GM19328 (cell line): ENCODE results near the gene CAPN2.
A peak's percentile ranks its signal among the peaks of the same experiment; 100 is the strongest.
"Not testable (repeated sequence)": the region's sequence is repeated elsewhere in the genome, so short reads cannot be mapped to it uniquely, and the experiment has no call there.

Experiments
- ATAC-seq: cut with Tn5 transposase; IDR thresholded peaks from one replicate; pipeline ENCODE4 v1.9.1; 2021; ENCODE audit warnings: mild to moderate bottlenecking, moderate library complexity; ENCODE audit not compliant: unreplicated experiment

CAPN2 gene

DNA sequence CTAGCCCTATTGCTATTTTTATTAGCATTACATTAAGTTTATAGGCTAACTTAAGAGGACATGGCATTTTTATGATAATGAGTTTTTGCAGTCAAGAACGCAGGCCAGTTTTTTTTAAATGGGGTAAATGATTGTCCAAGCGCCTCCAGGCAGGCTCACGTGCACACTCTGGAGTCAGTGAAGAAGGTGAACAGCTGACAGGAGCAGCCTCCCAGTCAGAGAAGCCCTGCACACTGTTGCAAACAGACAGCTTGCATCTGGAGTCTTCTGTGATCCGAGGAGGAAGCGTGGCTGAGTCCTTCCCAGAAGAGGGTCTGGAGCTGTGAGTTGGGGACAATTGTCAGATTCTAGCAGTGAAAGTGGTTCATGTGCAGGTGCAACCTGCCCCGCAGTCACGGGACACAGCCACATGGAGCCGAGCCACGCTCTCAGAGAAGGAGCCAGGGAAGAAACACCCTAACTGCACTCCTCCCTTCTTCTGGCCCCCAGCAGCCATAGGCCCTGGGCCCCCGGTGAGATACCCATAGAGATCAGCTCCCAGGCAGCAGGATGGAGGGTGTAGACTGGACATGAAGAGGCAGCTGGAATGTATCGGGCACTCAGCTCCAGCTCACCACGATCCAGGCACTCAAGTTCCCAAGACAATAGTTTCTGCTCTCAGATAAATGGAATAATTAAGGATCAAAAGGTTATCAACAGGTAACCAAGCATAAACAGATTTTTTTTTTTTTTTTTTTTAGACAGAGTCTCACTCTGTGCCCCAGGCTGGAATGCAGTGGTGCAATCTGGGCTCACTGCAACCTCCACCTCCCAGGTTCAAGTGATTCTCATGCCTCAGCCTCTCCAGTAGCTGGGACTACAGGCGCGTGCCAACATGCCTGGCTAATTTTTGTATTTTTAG is 26.4 kb downstream of the CAPN2 start:
- ATAC-seq: no peak

DNA sequence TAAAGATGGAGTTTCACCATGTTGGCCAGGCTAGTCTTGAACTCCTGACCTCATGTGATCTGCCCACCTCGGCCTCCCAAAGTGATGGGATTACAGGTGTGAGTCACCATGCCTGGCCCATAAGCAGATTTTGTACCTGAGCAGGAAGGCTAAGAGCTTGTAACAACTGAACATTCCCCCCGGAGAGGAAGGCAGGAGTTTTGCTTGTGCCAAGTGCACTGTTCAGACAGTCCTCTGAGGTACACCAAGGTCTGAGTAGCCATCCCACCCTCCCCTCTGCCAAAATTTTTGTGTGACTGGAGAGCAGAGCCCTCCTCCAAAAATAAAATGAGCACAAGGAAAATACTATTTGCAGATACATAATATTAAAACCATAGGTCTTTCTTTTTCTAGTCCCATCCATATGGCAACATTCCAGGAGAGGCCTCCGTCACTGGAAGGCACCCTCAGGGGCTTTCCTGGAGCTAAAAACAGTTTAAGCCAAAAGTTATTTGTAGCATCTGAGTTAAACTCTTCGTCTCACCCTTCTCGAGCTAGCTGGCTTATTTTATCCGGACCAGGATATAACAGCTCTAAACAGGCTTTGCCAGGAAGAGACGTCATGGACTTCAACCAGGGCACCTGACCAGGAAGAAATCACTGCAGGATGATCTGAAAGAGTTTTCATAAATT is 27.2 kb downstream of the CAPN2 start:
- no peak for ATAC-seq

DNA sequence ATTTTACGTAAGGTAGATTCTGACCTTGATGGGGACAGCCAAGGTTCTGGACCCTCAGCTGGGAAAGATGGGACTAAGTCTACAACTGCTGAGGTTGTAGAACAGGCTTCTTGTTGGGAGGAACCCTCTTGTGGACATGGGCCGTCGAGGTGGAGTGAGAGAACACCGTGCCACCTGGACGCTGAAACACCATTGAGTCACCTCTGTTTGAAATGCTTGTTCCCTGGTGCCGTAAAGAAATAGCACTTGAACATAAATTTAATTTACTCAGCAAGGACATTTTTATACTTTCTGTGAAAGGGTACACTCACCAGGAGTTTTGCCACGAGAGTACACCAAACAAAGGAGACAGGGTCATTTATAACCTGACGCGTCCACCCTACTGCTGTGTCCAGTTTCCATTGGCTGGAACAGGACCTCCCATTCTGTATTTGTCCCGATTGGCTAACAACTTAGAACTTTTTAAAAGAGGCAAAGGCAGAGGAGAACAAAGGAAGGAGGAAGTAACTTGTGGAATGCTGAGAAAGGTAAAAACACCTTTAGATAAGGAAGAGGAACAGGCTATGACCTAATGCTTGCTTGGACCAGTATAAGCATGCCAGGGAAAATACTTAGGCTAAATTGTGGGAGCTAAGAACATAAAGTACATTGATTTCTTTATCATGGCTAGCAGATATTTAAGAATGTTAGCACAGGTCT is 27.8 kb downstream of the CAPN2 start:
- ATAC-seq: not testable (repeated sequence)

DNA sequence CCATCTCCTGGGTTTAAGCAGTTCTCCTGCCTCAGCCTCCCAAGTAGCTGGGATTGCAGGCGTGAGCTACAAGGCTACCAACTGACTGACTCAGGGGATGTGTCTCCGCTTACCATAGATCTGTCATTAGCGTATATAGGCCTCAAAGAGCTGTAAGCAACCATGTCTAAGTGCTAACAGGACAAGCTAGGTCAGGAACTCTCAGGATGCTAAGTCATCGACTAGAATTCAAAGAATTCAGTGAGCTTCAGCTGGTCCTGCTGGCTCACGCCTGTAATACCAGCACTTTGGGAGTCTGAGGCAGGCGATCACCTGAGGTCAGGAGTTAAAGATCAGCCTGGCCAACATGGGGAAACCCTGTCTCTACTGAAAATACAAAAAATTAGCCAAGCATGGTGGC is 29.5 kb downstream of the CAPN2 start:
- no peak for ATAC-seq

DNA sequence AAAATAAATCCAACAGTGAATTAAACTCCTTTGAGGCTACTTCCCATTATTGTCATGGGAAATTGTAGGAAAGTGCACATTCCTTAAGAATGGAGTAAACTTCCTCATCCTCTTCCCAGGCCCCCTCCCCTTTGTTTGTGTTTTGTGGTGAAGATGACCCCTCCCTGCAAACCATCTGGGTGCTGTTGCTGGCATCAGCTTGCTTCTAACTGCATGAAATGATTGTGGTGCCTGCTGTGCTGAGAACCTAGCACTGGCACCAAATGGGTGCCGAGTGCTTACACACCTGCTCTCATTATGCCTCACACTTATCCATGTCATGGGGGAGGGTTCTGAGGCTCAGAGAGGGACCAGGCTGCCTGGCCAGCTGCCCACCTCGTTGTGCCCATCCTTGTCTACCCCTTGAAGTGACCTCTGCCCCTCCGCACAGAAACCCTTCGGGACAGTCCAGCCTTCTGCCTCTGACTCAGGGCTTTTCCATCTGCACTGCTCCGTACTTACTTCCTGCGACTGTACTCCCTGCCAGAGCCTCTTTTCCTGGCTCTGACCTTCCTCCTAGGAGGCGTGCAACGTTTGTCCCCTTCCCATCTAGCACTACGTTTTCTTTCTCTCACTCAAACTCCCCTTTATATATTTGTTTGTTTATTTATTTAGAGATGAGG is 30.6 kb downstream of the CAPN2 start:
- no peak for ATAC-seq

DNA sequence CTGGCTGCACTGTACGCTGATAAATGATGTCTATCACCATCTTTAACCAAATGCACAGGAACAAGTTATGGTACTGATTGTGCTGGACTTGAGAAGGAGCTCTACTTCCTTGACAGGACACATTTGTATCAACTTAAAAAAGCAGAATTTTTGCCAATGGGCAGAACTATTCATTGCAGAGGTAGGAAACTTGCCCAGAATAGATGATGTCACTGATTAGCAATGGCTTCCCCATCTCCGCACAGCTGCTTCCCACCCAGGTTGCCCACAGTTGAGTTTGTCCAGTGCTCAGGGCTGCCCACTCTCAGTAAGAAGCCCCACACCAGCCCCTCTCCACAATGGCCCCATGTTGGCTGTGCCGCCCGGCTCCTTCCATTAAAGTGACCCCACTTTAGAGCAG is 33.4 kb downstream of the CAPN2 start:
- no peak for ATAC-seq

DNA sequence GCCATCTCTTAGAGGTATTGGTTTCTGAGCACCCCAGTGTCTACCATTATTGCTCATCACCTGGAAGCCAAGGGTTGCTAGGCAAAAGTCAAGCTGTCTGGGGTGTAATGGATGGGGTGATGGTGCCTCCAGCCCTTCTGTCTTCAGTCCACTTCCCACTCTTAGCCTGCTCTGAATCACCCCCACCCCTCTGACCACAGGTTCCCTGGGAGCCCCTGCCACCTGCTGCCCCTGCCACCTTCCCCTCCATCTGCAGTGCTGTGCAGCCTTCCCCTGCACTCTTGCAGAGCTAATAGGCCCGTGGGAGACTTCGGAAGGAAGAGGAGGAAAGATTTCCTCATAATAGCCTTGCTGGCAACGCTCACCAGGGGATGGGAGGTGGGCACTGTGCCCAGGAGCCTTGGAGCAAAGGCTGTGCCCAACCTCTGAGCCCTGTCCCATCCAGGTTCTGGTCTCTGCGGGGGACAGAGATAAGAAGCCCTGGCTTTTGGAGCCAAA is 35.5 kb downstream of the CAPN2 start:
- no peak for ATAC-seq

DNA sequence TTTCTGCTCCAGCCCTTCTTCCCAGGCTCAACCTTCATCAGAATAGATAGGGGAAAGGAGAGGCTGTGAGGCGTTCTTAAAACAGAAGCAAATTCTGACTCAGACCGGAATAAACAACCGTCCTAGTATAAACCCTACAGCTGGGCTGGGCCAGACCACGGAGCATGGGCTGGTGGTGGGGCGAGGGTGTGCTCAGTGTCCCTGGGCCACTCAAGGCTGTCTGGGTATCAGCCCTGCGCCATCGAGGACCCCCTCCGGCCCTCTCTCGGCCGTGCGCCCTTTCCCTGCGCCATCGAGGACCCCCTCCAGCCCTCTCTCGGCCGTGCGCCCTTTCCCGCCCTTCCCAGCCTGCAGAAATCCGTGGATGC is 36.0 kb downstream of the CAPN2 start:
- ATAC-seq: no peak

DNA sequence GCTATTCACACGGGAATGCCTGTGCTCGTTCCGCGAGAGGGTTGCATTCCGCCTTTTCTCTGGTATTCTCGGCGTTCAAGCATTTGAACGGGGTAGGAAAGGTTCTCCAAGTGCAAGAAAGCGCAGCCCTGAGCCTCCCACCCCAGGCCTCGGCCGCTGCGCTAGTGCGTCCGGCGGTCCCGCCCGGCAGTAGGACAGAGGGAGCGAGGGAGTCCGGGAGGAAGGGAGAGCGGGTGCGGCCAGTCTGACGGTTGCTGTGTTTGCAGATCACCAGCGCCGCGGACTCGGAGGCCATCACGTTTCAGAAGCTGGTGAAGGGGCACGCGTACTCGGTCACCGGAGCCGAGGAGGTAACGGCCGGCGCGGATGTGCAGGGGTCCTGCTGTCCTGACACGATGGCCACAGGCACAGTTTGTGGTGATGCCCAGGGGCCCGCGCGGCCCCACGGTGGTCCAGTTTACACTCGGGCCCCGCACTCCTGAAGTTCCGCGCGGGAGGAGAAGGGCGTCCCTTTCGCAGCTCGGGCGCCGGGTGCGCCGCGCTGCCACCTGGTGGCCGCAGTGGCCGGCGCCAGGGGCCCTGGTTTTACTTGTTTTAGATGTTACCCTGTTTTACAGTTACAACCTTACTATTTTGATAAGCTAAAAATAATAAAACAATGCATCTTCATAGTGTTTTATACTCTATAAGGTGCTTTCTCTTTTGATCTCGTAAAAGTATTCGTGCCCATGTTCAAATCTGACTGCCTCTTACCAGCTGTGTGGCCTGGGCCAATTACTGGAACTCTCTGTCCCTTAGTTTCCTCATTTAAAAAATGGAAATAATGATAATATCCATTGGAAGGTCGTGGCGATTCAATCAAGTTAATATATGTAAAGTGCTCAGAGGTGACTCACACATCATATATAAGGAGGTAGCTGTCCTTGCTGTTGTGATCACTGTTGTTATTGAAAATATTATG is 36.7 kb downstream of the CAPN2 start:
- peak; percentile 46 for ATAC-seq

DNA sequence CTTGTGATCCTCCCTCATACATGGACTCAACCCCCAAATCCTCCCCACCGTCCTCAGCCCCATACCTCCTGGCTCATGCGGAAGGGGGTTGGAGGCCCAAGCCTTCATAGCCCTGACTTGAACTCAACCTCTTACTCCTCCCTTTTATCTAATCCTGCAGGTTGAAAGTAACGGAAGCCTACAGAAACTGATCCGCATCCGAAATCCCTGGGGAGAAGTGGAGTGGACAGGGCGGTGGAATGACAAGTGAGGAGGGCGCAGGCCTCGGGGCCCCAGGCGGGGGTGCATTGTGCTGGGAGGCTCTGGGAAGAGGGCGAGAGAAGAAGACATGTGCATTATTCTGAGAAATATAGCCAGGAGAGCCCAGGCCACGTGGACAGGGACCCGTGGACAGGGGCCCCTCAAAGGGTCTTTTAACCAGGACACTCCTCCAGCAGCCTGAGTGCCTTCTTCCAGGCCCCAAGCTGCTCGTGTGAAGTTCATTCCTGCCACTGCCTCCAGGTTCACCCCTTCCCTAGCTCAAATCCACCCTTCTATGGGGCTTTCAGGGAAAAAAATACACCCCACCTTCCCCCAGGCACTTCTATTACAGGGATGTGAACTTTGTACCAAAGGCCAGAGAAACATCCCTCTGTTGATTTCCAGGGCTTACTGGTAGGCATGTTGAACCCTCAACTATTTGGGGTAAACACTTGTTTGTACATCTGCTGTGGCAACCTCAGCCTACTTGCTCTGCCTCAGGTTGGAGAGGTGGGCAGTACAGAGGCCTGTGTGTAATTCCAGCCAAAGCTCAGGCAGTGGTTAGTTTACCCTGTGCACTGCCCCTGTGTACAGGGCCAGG is 38.6 kb downstream of the CAPN2 start:
- no peak for ATAC-seq

DNA sequence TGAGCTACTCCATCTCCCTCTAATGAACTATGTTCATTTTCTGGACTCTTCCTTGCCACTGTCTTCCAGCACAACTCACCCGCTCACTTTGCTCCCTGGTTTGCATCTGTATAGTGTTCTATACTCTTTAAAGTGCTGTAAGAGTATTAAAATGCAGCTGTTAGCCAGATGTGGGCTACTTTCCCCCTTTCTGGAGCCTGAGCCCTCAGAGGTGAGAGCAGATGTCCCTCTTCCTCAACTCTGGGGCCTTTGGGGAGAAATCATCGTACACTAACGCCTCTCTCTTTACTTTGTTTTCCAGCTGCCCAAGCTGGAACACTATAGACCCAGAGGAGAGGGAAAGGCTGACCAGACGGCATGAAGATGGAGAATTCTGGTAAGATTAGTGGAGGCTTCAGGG is 39.4 kb downstream of the CAPN2 start:
- no peak for ATAC-seq

DNA sequence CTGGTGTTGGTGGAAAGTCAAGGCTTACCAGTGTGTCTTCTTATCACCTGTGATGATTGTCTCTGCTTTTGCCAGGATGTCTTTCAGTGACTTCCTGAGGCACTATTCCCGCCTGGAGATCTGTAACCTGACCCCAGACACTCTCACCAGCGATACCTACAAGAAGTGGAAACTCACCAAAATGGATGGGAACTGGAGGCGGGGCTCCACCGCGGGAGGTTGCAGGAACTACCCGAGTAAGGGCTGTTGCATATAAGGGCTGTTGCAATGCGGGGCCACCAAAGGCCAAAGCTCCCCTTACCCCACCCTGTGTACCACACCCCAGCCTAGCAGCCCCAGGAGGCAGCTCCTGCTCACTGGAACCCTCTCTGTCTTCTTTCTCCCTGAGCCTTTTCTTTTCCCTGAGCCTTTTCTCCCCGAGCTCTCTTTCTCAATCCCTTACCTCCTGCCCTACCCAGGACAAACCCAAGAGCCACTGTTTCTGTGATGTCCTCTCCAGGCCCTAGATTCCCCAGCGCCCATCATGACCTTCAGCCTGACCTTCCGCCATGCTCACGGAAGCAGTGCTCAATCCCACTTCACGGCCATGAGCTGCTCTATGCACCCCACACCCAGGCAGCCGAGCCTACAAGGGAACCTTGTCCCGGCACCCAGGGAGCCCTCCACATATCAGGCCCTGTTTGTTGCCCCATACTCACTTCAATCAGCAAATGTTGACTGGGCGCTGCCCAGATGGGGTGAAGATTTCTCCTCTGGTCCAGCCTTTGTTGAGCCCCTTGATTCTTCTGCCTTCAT is 40.6 kb downstream of the CAPN2 start:
- ATAC-seq: no peak

DNA sequence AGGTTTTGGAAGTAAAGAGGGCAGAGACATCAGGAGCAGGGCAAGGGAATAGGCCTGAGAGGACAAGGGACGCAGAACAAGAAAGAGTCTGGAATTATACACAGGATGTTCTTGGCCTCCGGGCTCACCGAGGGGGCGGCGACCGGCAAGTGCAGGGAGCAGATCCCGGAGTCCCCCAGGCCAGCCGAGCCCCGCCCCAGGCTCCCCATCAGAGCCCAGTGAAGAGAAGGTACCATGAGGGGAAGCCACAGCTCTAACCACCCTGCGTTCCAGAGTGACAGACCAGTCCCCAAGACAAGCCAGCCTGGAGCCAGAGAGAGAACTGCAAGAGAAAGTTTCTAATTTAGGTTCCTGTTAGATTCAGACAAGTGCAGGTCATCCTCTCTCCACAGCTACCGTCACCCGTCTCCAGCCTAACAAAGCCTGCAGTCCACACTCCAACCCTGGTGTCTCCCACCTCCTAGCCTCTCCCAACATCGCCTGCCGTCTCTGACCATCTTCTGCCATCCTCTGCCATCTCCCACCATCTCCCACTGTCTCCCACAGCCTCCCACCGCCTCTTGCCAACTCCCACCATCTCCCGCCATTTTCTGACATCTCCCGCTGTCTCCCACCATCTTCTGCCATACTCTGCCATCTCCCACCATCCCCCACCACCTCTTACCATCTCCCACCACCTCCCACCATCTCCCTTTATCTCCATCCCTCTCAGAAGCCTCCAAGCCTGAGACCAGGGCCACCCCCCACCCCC is 42.5 kb downstream of the CAPN2 start:
- no peak for ATAC-seq

DNA sequence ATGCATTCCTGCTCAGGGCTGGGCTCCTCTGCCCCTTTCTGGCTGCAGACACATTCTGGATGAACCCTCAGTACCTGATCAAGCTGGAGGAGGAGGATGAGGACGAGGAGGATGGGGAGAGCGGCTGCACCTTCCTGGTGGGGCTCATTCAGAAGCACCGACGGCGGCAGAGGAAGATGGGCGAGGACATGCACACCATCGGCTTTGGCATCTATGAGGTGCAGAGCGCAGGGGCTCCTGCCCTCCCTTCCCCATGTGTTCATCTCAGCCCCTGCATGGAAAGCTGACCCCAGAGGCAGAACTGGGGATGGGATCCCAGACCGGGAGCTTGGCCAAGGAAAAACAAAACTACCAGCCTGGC is 43.1 kb downstream of the CAPN2 start:
- ATAC-seq: no peak

DNA sequence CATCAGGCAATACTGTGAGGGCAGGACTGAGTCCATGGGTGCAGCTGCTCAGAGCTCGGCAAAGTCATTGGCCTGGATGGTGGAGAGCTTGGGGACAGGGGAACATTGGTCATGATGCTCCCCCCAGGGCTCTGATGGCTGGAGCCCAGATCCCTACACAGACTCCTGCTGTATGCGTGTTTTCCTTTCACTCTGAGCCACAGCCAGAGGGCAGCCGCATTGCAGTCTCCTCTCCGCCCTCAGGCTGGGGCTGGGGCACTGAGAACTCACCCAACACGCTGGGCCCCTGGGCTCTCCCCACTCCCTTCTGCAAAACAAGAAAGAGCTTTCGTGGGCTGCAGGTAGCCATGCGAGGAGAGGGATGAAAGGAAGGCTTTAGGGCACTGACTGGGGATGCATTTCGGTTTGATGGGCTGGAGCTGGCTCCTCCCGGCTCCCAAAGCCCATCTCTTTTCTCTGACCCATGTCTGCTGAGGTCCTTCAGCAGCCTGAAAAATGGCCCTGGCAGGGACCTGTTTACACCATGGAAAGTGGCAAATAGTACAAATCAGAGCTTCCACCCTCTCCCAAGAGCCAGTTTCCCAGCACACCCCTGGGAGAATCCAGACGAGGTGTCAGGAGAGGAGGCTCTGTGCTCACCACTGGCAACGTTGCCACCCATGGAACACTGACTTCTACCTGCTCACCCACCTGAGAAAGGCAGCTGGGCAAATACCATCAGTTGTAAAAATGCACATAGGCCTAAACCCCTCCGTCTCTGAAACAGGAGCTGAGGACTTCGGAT is 43.8 kb downstream of the CAPN2 start:
- no peak for ATAC-seq

DNA sequence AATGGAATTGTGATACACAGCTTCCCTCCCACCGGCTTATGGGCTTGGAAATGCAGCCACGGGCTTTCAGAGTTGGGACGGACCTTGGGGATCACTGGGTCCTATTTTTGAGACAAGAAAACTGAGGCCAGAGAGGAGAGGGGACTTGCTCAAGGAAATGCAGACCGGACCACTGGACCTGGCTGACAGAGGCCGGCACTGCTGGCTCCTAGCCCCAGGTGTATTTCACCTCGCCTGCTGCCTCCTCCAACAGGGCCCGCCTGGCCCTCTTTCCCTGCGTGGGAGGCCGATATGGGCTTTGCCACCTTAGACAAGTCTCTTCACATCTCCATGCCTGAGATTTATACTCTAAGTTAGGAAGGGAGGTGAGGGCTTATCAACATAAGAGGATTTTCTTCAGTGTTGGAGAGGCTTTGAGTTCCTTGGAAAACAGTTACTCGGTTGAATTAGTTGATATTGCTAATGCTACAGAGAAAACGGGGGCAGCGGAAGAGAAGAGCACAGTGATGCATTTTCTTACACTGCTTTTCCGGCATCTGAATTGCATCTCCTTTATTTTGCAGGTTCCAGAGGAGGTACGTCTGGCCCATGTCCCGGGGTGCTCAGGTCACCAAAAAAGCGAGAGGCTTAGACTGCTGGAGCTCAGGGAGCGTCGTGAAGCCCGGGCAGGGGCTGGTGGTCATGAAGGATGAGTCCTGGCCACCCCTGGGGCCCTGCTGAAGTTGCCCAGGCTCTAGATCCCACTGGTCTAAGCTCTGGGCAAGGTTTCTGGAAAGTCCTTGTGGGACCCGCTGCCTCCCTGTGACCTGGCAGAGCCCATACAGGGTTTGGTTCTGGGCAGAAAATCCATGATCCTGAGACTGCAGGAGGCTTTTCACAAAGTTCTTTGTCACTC is 44.7 kb downstream of the CAPN2 start:
- ATAC-seq: no peak
